ENCODE data around the gene YTHDC2. TPM values are rescaled to one million over a fixed set of nuclear protein-coding genes. Genes with fewer than 3 reads are reported as not detected.

YTHDC2 gene
- total RNA-seq, 1 experiment from 2014 or later: 23.3 TPM

DNA sequence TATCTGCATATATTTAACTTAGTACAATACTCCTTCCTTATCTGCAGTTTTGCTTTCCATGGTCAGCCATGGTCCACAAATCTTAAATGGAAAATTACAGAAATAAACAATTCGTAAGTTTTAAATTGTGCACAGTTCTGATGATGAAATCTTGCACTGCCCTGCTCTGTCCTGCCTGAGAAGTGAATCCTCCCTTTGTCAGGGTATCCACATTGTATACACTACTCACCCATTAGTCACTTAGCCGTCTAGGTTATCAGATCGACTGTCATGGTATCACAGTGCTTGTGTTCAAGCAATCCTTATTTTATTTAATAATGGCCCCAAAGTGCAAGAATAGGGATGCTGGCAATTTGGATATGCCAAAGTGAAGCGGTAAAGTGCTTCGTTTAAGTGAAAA, 8.3 kb upstream of the YTHDC2 start:
- DNase-seq: no peak

DNA sequence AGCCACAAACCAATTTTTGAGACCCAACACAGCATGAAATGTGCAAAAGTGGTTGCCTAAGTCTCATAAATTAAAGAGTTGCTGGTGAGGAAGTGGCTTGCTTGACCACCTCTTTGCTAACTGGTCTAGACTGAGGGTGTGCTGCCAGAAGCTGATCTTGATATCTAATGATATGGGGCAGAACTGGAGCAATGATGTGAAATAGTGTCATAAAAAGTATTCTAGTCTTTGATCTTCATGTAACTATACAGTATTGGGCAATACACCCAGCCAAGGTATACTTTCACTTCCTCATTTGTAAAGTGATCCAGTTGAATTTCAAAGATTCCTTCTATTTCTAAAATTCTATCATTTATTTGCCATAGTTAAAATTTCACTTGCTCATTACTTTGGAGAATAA, 5.9 kb upstream of the YTHDC2 start:
- Histone ChIP-seq H3K9me3 (replicated peaks) (no peaks in the 10 kb centered on the region), H3K27ac (no peak overlapping the region), H3K36me3 (no peaks in the 10 kb centered on the region), H3K4me1 (no peaks in the 10 kb centered on the region), H3K27me3 (no peaks in the 10 kb centered on the region), H3K4me3 (no peak overlapping the region)
- DNase-seq: no peak

More for the DNA sequence above, 8.3 kb upstream of the YTHDC2 start:
- H3K36me3 ChIP-seq: no peaks in the 10 kb centered on the region
- H3K4me3 ChIP-seq: no peak overlapping the region
- H3K27me3 ChIP-seq: no peaks in the 10 kb centered on the region
- H3K4me1 ChIP-seq: no peaks in the 10 kb centered on the region
- H3K9me3 ChIP-seq (replicated peaks): no peaks in the 10 kb centered on the region
- no peak overlapping the region for H3K27ac ChIP-seq

DNA sequence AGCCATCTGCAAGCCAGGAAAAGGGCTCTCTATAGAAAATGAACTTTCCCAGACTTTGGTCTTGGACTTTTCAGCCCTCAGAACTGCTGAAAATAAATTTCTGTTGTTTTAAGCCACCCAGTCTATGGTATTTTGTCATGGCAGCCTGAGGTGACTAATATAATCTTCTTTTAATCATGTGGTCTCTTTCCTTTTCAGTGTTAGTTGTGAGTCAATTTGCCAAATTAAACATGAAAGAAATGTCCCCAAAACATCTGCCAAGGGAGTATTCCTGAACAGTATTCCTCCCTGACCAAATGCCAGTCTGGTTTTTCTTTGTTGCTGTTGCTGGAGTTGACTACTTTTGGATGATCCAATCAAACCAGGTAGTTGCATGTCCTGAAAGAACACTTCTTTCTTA, 4.7 kb upstream of the YTHDC2 start:
- no peaks in the 10 kb centered on the region for H3K36me3 ChIP-seq
- no peak for DNase-seq
- no peaks in the 10 kb centered on the region for H3K4me1 ChIP-seq
- H3K9me3 ChIP-seq (replicated peaks): no peaks in the 10 kb centered on the region
- H3K27ac ChIP-seq: no peak overlapping the region
- H3K27me3 ChIP-seq: no peaks in the 10 kb centered on the region
- H3K4me3 ChIP-seq: no peak overlapping the region

DNA sequence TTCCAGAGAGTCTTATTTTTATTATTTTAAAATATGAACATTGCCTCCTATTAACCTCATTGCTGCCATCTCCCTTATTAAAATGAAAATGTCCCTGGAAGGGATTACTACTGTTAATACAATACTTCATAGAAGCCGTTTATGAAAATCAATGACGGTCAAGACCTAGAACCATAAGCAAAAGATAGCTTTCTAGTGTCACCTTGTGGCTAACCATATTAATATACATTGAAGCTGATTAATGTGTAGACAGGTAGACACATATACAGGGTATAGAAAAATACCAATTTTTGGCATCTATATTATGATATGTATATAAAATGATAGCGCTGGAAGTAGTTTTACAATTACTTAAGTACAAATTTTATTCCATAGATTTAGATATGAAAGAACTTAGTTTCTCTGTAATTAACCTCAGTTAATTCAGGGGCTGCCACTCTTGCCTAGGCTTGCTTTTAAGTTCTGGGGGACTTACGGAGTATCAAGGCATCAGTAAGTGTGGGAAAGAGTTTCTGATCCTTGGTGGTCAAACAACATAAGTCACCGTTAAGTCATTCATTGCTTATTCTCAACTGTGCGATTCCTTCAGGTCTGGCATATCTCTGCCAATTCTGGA, 2.5 kb upstream of the YTHDC2 start:
- no peaks in the 10 kb centered on the region for H3K9me3 ChIP-seq (replicated peaks)
- H3K4me1 ChIP-seq: no peaks in the 10 kb centered on the region
- H3K36me3 ChIP-seq: no peaks in the 10 kb centered on the region; the same call in 1 of the 2 replicates
- DNase-seq: peak in 1 of 2 experiments; percentile 47
- no peaks in the 10 kb centered on the region for H3K27me3 ChIP-seq
- no peak overlapping the region for H3K27ac ChIP-seq
- H3K4me3 ChIP-seq: no peak overlapping the region

DNA sequence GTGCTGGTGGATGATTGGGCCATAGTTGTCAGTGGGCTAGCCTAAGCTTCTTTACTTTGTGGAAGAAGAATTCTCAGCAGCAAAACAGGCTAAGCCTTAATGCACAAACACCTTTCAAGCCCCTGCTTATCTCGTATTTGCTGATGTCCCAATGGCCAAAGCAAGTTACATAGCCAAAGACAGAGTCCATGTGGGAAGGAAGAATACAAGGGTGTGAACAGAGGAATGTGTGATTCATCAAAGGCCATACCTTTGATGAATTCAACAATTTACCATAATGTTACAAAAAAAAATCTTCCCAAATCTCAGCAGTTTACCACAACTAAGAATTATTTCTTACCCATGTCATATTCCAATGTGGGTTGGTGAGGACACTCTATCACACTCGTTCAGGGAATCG, 1.2 kb upstream of the YTHDC2 start:
- no peaks in the 10 kb centered on the region; the same call in 1 of the 2 replicates for H3K36me3 ChIP-seq
- no peaks in the 10 kb centered on the region for H3K27me3 ChIP-seq
- H3K4me3 ChIP-seq: no peak overlapping the region
- no peak for DNase-seq
- H3K9me3 ChIP-seq (replicated peaks): no peaks in the 10 kb centered on the region
- H3K4me1 ChIP-seq: no peaks in the 10 kb centered on the region
- H3K27ac ChIP-seq: no peak overlapping the region

DNA sequence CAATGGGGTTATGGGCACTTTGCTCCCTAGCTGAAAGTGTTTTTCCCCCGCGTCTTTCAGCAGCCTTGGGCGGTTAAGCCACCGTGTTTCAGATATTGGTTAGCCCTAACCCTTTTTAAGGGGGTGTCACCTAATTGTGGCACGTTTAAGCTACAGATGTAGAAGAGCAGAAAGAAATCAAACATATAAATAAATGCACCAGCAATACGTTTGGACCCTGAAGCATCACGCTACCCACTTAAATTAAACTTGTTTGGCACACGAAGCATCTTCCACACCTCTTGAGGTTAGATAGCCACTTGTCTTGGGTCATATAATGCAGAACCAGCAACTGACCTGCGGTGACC, 768 bp downstream of the YTHDC2 start:
- peak in 1 of 2 experiments; percentile 10 for DNase-seq
- Histone ChIP-seq H3K36me3 (peaks cover 3% of the 10 kb centered on the region), H3K4me3 (peak overlapping the region; percentile 86), H3K27ac (peak overlapping the region; percentile 76), H3K27me3 (no peaks in the 10 kb centered on the region), H3K4me1 (no peaks in the 10 kb centered on the region), H3K9me3 (replicated peaks) (no peaks in the 10 kb centered on the region)

DNA sequence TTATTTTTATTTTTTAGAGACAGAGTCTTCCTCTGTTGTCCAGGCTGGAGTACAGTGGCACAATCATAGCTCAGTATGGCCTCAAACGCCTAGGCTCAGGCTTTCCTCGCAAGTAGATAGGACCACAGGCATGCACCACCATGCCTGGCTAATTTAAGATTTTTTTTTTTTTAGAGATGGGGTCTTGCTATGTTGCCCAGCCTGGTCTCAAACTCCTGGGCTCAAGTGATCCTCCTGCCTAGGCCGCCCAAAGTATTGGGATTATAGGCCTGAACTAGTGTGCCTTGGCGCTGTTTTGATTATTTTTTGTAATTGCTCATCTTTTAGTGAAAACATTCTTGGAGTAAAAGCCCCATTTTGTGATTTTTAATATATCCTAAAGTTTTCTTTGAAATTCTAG, 5.4 kb downstream of the YTHDC2 start:
- no peak overlapping the region for H3K27ac ChIP-seq
- H3K36me3 ChIP-seq: peaks cover 23% of the 10 kb centered on the region
- H3K4me3 ChIP-seq: no peak overlapping the region
- no peak for DNase-seq
- no peaks in the 10 kb centered on the region for H3K9me3 ChIP-seq (replicated peaks)
- no peaks in the 10 kb centered on the region for H3K27me3 ChIP-seq
- H3K4me1 ChIP-seq: peaks cover 3% of the 10 kb centered on the region; the same call in 1 of the 2 replicates

DNA sequence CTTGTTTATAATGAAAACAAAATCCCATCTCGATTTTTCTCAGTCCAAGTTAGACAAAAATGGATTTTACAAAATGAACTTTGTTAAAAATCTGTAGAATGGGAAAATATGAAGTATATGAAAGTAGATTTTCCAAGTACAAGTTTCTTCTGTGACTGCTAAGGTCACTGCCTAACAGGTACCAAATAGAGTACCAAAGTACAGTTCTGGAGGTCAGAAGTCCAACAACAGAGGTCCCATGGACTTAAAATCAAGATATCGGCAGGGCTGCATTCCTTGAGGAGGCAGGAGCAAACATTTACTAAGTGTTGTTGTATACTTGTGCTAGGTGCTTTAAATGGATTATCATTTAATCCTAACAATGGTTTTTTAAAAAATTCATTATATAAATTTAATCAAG, 5.9 kb downstream of the YTHDC2 start:
- Histone ChIP-seq H3K4me1 (peaks cover 3% of the 10 kb centered on the region; the same call in 1 of the 2 replicates), H3K4me3 (no peak overlapping the region), H3K9me3 (replicated peaks) (no peaks in the 10 kb centered on the region), H3K36me3 (peaks cover 23% of the 10 kb centered on the region), H3K27ac (no peak overlapping the region), H3K27me3 (no peaks in the 10 kb centered on the region)
- no peak for DNase-seq

DNA sequence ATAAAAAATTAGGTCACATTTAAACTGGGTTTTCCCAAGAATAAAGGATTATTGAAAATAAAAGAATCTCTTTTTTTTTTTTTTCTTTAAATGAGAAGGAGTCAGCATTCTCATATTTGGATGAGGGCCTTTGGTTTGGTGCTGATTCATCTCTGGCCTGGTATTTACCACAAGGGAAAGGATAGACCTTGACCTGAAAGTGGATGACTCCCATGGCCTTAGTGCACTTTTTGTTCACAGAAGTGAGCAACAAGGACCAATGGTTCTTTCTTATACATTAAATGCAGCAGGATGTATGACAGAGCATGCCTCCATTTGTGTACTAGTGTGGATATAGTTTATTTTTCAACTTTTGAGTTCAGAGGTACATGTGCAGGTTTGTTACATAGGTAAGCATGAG, 6.9 kb downstream of the YTHDC2 start:
- no peak overlapping the region for H3K27ac ChIP-seq
- peaks cover 23% of the 10 kb centered on the region for H3K36me3 ChIP-seq
- no peak overlapping the region for H3K4me3 ChIP-seq
- no peaks in the 10 kb centered on the region for H3K27me3 ChIP-seq
- H3K4me1 ChIP-seq: peaks cover 3% of the 10 kb centered on the region; the same call in 1 of the 2 replicates
- H3K9me3 ChIP-seq (replicated peaks): no peaks in the 10 kb centered on the region
- no peak for DNase-seq

DNA sequence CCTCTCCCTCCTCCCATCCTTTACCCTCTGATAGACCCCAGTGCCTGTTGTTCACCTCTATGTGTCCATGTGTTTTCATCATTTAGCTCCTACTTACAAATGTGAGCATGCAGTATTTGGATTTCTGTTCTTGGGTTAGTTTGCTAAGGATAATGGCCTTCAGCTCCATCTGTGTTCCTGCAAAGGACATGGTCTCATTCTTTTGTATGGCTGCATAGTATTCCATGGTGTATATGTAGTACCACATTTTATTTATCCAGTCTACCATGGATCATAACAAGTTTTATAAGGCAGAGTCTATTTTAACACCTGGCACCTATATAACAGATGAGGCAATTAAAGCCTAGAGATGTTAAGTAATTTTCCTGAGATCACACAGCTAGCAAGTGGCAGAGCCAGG, 7.4 kb downstream of the YTHDC2 start:
- H3K4me3 ChIP-seq: no peak overlapping the region
- no peaks in the 10 kb centered on the region for H3K9me3 ChIP-seq (replicated peaks)
- H3K4me1 ChIP-seq: peaks cover 3% of the 10 kb centered on the region; the same call in 1 of the 2 replicates
- peaks cover 23% of the 10 kb centered on the region for H3K36me3 ChIP-seq
- H3K27me3 ChIP-seq: no peaks in the 10 kb centered on the region
- no peak for DNase-seq
- H3K27ac ChIP-seq: no peak overlapping the region

DNA sequence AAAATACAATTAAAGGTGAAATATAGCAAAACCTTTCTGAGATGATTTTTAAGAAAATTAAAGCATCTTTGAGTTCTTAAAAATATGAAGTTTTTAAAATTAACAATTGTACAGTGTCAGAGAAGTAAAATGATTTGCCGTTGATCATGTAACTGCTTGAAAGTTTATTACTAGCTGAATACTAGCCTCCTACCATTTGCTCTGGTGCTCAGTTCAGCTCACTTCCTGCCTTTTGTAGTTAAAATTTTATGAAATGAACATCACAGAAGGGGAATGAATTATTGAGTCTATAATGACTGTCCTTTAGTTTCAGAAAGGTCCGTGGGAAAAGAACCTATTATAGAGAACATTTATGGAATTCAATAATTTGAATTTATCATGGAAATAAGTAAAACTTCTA, 9.7 kb downstream of the YTHDC2 start:
- peaks cover 36% of the 10 kb centered on the region for H3K36me3 ChIP-seq
- H3K9me3 ChIP-seq (replicated peaks): no peaks in the 10 kb centered on the region
- H3K27ac ChIP-seq: no peak overlapping the region
- no peak overlapping the region for H3K4me3 ChIP-seq
- no peak for DNase-seq
- peaks cover 3% of the 10 kb centered on the region; the same call in 1 of the 2 replicates for H3K4me1 ChIP-seq
- H3K27me3 ChIP-seq: no peaks in the 10 kb centered on the region

DNA sequence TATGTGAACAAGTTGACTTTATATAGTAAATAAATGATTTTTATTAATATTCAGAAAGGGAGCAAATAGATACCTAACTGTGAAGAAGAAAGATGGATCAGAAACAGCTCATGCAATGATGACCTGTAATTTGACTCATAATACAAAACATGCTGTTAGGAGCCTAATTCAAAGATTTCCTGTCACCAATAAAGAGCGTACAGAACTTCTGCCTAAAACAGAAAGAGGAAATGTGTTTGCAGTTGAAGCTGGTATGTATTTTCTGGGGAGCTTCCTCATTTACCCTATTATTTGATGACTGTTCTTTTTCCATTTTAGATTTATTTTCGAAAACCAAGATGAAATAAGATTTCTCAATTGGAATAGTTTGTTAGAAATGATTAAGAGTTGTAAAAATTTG, 11.4 kb downstream of the YTHDC2 start:
- Histone ChIP-seq H3K9me3 (replicated peaks) (no peaks in the 10 kb centered on the region), H3K4me1 (peaks cover under 1% of the 10 kb centered on the region; the same call in 1 of the 2 replicates), H3K27me3 (no peaks in the 10 kb centered on the region), H3K36me3 (peaks cover 29% of the 10 kb centered on the region), H3K4me3 (no peak overlapping the region), H3K27ac (no peak overlapping the region)
- DNase-seq: no peak

DNA sequence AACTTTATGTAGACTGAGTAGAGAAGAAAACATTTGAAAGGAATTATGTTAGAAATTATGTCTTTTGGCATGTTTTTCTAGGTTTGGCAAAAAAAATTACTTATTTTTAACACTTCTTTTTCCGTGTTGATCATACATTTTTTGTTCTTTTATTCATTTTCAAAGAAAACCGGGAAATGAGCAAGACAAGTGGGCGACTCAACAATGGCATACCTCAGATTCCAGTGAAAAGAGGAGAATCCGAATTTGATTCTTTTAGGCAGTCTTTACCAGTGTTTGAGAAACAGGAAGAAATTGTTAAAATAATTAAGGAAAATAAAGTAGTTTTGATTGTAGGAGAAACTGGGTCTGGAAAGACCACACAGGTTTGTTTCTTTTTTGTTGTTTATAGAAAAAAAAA, 12.9 kb downstream of the YTHDC2 start:
- H3K4me1 ChIP-seq: no peaks in the 10 kb centered on the region
- H3K27ac ChIP-seq: no peak overlapping the region
- no peak for DNase-seq
- H3K9me3 ChIP-seq (replicated peaks): peaks cover 3% of the 10 kb centered on the region
- no peak overlapping the region for H3K4me3 ChIP-seq
- H3K27me3 ChIP-seq: no peaks in the 10 kb centered on the region
- peaks cover 36% of the 10 kb centered on the region for H3K36me3 ChIP-seq

DNA sequence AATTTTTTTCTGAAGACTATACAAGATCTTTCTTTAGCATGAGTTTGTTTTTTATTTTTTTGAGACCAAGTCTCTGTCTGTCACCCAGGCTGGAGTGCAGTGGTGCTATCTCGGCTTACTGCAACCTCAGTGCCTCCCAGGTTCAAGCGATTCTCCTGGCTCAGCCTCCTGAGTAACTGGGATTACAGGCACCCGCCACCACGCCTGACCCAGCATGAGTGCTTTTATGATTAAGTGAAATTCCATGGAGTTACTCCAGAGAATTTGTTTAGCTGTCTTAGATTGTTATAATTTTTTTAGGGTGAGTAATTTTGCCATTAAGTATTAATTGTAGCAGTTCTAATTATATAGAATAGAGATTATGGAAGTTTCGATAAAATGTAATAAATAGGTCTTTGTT, 14.3 kb downstream of the YTHDC2 start:
- Histone ChIP-seq H3K9me3 (replicated peaks) (peaks cover 5% of the 10 kb centered on the region), H3K4me3 (no peak overlapping the region), H3K36me3 (peaks cover 41% of the 10 kb centered on the region), H3K27me3 (no peaks in the 10 kb centered on the region), H3K27ac (no peak overlapping the region), H3K4me1 (no peaks in the 10 kb centered on the region)
- DNase-seq: no peak

DNA sequence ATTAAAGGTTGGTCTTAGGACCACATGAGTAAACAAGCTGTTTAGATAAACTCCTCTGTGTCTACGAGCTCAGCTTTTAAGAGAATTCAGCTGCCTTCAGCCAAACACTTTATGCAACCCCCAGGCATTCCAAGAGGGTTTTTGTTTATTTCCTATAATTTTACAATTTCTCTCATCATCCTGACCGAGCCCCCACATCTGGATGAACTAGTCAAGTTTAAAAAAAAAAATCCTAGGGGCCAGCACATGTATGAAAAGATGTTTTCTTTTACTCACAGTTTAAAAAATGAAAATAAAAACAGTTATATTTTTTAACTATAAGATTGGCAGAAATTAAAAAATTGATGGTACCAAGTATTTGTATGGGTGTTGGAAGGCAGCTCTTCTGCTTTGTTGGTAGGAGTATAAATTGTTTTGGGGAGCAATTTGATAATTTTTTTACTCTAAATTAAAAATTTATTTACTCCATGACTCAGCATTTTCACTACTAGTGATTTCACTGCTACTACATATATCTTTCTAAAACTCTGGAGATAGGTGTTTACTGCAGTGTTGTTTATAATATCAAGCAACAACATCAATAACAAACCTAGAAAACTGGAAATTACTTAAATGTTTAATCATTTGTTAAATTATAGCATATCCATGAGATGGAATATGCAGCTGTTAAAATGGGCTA, 18.1 kb downstream of the YTHDC2 start:
- Histone ChIP-seq H3K9me3 (replicated peaks) (peaks cover 5% of the 10 kb centered on the region), H3K4me1 (no peaks in the 10 kb centered on the region), H3K27me3 (no peaks in the 10 kb centered on the region), H3K27ac (no peak overlapping the region), H3K36me3 (peaks cover 56% of the 10 kb centered on the region), H3K4me3 (no peak overlapping the region)
- DNase-seq: peak; percentile 7 to 16

DNA sequence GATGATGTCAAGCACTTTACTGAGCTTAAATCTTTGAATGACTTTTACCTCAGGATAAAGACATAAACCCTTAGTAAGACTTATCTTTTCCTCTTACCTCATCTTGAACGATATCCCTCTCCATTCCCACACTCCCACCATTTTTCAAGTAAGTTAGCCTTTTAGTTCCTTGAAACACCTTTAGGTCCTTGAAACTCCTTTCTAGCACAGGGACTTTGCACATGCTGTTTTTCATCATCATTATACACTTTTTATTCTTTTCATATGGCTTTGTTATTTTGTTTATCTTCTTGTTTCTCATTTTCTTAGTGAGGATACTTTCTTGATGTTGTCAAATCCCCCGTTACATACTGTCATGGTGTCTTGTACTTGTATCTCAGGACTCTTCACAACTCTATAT, 24.8 kb downstream of the YTHDC2 start:
- no peak overlapping the region for H3K4me3 ChIP-seq
- H3K27me3 ChIP-seq: no peaks in the 10 kb centered on the region
- peaks cover 42% of the 10 kb centered on the region for H3K36me3 ChIP-seq
- H3K27ac ChIP-seq: no peak overlapping the region
- H3K9me3 ChIP-seq (replicated peaks): no peaks in the 10 kb centered on the region
- no peak for DNase-seq
- H3K4me1 ChIP-seq: no peaks in the 10 kb centered on the region
